ENCODE results near the gene BAIAP2L1.

- TF ChIP-seq, protein P1, sequence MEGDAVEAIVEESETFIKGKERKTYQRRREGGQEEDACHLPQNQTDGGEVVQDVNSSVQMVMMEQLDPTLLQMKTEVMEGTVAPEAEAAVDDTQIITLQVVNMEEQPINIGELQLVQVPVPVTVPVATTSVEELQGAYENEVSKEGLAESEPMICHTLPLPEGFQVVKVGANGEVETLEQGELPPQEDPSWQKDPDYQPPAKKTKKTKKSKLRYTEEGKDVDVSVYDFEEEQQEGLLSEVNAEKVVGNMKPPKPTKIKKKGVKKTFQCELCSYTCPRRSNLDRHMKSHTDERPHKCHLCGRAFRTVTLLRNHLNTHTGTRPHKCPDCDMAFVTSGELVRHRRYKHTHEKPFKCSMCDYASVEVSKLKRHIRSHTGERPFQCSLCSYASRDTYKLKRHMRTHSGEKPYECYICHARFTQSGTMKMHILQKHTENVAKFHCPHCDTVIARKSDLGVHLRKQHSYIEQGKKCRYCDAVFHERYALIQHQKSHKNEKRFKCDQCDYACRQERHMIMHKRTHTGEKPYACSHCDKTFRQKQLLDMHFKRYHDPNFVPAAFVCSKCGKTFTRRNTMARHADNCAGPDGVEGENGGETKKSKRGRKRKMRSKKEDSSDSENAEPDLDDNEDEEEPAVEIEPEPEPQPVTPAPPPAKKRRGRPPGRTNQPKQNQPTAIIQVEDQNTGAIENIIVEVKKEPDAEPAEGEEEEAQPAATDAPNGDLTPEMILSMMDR (IDR thresholded peaks at IDR 0.05) = no peak
- TF ChIP-seq POLR2A (IDR thresholded peaks at IDR 0.05) = no peak
Observed at GRCh38 chr7:98242934-98243333, 158.0 kb downstream of the BAIAP2L1 start.
